Hematopoietic multipotent progenitor cell treated with erythropoietin and hydrocortisone succinate and interleukin-3 and kit ligand, for 15 days (in vitro differentiated cells): ENCODE data around the gene CAMTA1.
"Not testable (repeated sequence)": the region's sequence is repeated elsewhere in the genome, so short reads cannot be mapped to it uniquely, and the experiment has no call there.

ENCODE experiments used
- DNase-seq: peaks from one replicate; pipeline ENCODE4 v3.0.0-alpha.2; 2015; ENCODE audit warnings: low spot score

Gene CAMTA1

GRCh38 chr1:7313826-7314225, 528.6 kb downstream of the CAMTA1 start:
- DNase-seq: no peak

GRCh38 chr1:7315316-7315715, 530.1 kb downstream of the CAMTA1 start:
- no peak for DNase-seq

- no peak for DNase-seq
Measured at GRCh38 chr1:7315946-7316345, 530.7 kb downstream of the CAMTA1 start.

- DNase-seq: no peak
Measured at GRCh38 chr1:7317888-7318287, 532.6 kb downstream of the CAMTA1 start.

GRCh38 chr1:7319196-7319595, 533.9 kb downstream of the CAMTA1 start:
- no peak for DNase-seq

- no peak for DNase-seq
Measured at GRCh38 chr1:7320661-7321060, 535.4 kb downstream of the CAMTA1 start.

- no peak for DNase-seq
Measured at GRCh38 chr1:7322283-7322785, 537.1 kb downstream of the CAMTA1 start.

- DNase-seq: no peak
Measured at GRCh38 chr1:7322912-7323311, 537.7 kb downstream of the CAMTA1 start.

GRCh38 chr1:7325254-7325653, 540.0 kb downstream of the CAMTA1 start:
- DNase-seq: no peak

- DNase-seq: no peak
Measured at GRCh38 chr1:7326366-7326765, 541.1 kb downstream of the CAMTA1 start.

GRCh38 chr1:7327849-7328248, 542.6 kb downstream of the CAMTA1 start:
- DNase-seq: no peak

- no peak for DNase-seq
Measured at GRCh38 chr1:7329868-7330615, 544.8 kb downstream of the CAMTA1 start.

GRCh38 chr1:7330726-7331125, 545.5 kb downstream of the CAMTA1 start:
- not testable (repeated sequence) for DNase-seq

GRCh38 chr1:7331926-7332535, 546.8 kb downstream of the CAMTA1 start:
- no peak for DNase-seq

- DNase-seq: no peak
Measured at GRCh38 chr1:7333094-7333493, 547.8 kb downstream of the CAMTA1 start.

GRCh38 chr1:7333620-7334019, 548.4 kb downstream of the CAMTA1 start:
- no peak for DNase-seq

GRCh38 chr1:7334475-7335035, 549.3 kb downstream of the CAMTA1 start:
- DNase-seq: no peak

GRCh38 chr1:7335224-7335879, 550.1 kb downstream of the CAMTA1 start:
- no peak for DNase-seq

GRCh38 chr1:7338439-7338838, 553.2 kb downstream of the CAMTA1 start:
- no peak for DNase-seq

GRCh38 chr1:7339014-7339413, 553.8 kb downstream of the CAMTA1 start:
- DNase-seq: no peak

- no peak for DNase-seq
Measured at GRCh38 chr1:7339953-7340352, 554.7 kb downstream of the CAMTA1 start.

GRCh38 chr1:7341145-7341905, 556.1 kb downstream of the CAMTA1 start:
- DNase-seq: no peak
